Right lobe of liver (tissue), 6 donors: ENCODE measurements around the gene SREBF2. TPM values are rescaled to one million over a fixed set of nuclear protein-coding genes. Genes with fewer than 3 reads are reported as not detected.
A peak's percentile ranks its signal among the peaks of the same experiment; 100 is the strongest.

Experiments
- ATAC-seq, 4 donors: fragments of 200-7000 bp; cut with Tn5 transposase; one replicate each; pipeline ENCODE4 v1.9.1; 2020; ENCODE audit warnings: mild to moderate bottlenecking in 4 of 4, moderate library complexity in 4 of 4
- DNase-seq, 3 donors: peaks; one replicate each; pipeline ENCODE4 v3.0.0-alpha.2; 2020
- H3K27ac ChIP-seq, 3 donors: fragments of 200-600 bp; one replicate each; pipeline ENCODE4 v1.8.0; 2022
- H3K27me3 ChIP-seq, 2 donors: fragments of 200-600 bp; one replicate each; pipeline ENCODE4 v1.8.0; 2022
- H3K36me3 ChIP-seq, 4 donors: fragments of 200-600 bp; sonication (generic) in 1 of 4; one replicate each; pipeline versions ENCODE4 v1.5.1 to v1.8.0; 2017 to 2022; ENCODE audit warnings: control low read depth in 1 of 4
- H3K4me1 ChIP-seq, 4 donors: fragments of 200-600 bp; sonication (generic) in 1 of 4; one replicate each; pipeline versions ENCODE4 v1.5.1 to v1.8.0; 2017 to 2022; ENCODE audit warnings: control low read depth in 1 of 4
- H3K4me3 ChIP-seq, 3 donors: fragments of 200-600 bp; one replicate each; pipeline ENCODE4 v1.8.0; 2022
- H3K9me3 ChIP-seq, 4 donors: fragments of 200-600 bp; sonication (generic) in 1 of 4; one replicate each; pipeline versions ENCODE4 v1.5.1 to v1.8.0; 2017 to 2022; ENCODE audit warnings: control low read depth in 1 of 4
- CTCF ChIP-seq, 4 donors: fragments of 200-600 bp in 3 of 4; fragments of 450-650 bp in 1 of 4; IDR thresholded peaks; one replicate each; pipeline versions ENCODE4 v1.5.1 to v1.8.0; 2016 to 2022; ENCODE audit warnings: antibody characterized with exemption in 4 of 4, mild to moderate bottlenecking in 2 of 4
- POLR2A ChIP-seq: fragments of 450-650 bp; IDR thresholded peaks from one replicate; pipeline ENCODE4 v1.6.1; 2017; ENCODE audit warnings: antibody characterized with exemption, mild to moderate bottlenecking
- WGBS: methylation state at CpG from one replicate; pipeline ENCODE4 v1.1.6; 2018; ENCODE audit warnings: low coverage, low lambda C conversion rate; ENCODE audit not compliant: insufficient coverage; ENCODE audit errors: missing lambda C conversion rate; 5-methylcytosine and 5-hydroxymethylcytosine counted together
- intact Hi-C, 2 donors: fragments of 100-400 bp; cut with DNase I; formaldehyde crosslinking; loops; one replicate each; pipeline versions ENCODE4 v1.11.2 to v1.14.1; 2022
- total RNA-seq, 6 experiments: library from RNA; depleted of rRNA in 2 of 6; stranded (reverse); fragments of >200 nt in 2 of 6; fragmentation: NEBNext Ultra II Directional in 3 of 6; extraction: Animal tissue kit (Norgen Biotek cat#: 25700) in 3 of 6; gene quantifications; one replicate each; pipeline versions ENCODE4 v1.1.0 to v1.2.4, GENCODE V29; 2016 to 2023
- donor health status: DM: no; HTN: yes; CAD: no.
- donor health status: DM: no; HTN: no; CAD: no.
- donor health status: DM: no; HTN: no; CAD: no.
- donor health status: DM: no; HTN: yes; CAD: no.
- donor health status: DM: no; HTN: yes; CAD: no.

The SREBF2 gene
- total RNA-seq, 6 experiments from 2014 or later, result 26.7 to 63.4 (median 37.2) TPM

- Histone ChIP-seq H3K4me1 (peaks cover 0 to 16% (median 0%) of the 10 kb centered on the region in 4 donors), H3K4me3 (no peak overlapping the region), H3K9me3 (no peaks in the 10 kb centered on the region), H3K36me3 (no peaks in the 10 kb centered on the region), H3K27ac (no peak overlapping the region), H3K27me3 (no peaks in the 10 kb centered on the region)
- TF ChIP-seq POLR2A, result no peak
- no peak for TF ChIP-seq CTCF (IDR thresholded peaks at IDR 0.05)
- DNase-seq (no peak), ATAC-seq (no peak)
- WGBS, result 97% methylated on average over 6 of the region's 14 CpGs
- intact Hi-C loops, result no loop called here
Measured at GRCh38 chr22:41923595-41924276, 90.8 kb downstream of the SREBF2 start.

GRCh38 chr22:41925783-41926460, 93.0 kb downstream of the SREBF2 start:
- no peaks in the 10 kb centered on the region for H3K9me3 ChIP-seq
- TF ChIP-seq CTCF (IDR thresholded peaks at IDR 0.05) (peak; percentile 72 to 79 (median 73)), POLR2A (no peak)
- H3K27me3 ChIP-seq, result no peaks in the 10 kb centered on the region
- H3K27ac ChIP-seq, result no peak overlapping the region
- ATAC-seq (peak; percentile 82 to 93 (median 88)), DNase-seq (peak in 2 of 3 donors; percentile 73)
- peak overlapping the region; percentile 34 to 46 (median 41) for H3K4me3 ChIP-seq
- H3K36me3 ChIP-seq, result no peaks in the 10 kb centered on the region
- H3K4me1 ChIP-seq, result peaks cover 0 to 9% (median 0%) of the 10 kb centered on the region in 4 donors
- 6% methylated on average over 15 of the region's 48 CpGs for WGBS
- intact Hi-C loops, result no loop called here

GRCh38 chr22:41927813-41928212, 94.9 kb downstream of the SREBF2 start:
- ATAC-seq, result no peak
- Histone ChIP-seq H3K27ac (no peak overlapping the region), H3K4me1 (peaks cover 0 to 9% (median 0%) of the 10 kb centered on the region in 4 donors), H3K36me3 (no peaks in the 10 kb centered on the region), H3K27me3 (no peaks in the 10 kb centered on the region), H3K4me3 (no peak overlapping the region), H3K9me3 (no peaks in the 10 kb centered on the region)
- TF ChIP-seq CTCF (IDR thresholded peaks at IDR 0.05) (no peak), POLR2A (no peak)
- no peak for DNase-seq
- WGBS, result 73% methylated on average over 3 of the region's 6 CpGs
- intact Hi-C loops, result no loop called here

- Histone ChIP-seq H3K36me3 (no peaks in the 10 kb centered on the region), H3K4me1 (peaks cover 0 to 9% (median 0%) of the 10 kb centered on the region in 4 donors), H3K4me3 (no peak overlapping the region), H3K27me3 (no peaks in the 10 kb centered on the region), H3K9me3 (no peaks in the 10 kb centered on the region), H3K27ac (no peak overlapping the region)
- 84% methylated on average over 8 of the region's 14 CpGs for WGBS
- intact Hi-C loops, result no loop called here
- TF ChIP-seq CTCF (IDR thresholded peaks at IDR 0.05), result no peak
- no peak for TF ChIP-seq POLR2A
- ATAC-seq (no peak), DNase-seq (no peak)
Measured at GRCh38 chr22:41928593-41929417, 95.9 kb downstream of the SREBF2 start.
